ENCODE measurements around the gene PAPOLG.
A peak's percentile ranks its signal among the peaks of the same experiment; 100 is the strongest.
"Not testable (repeated sequence)": the region's sequence is repeated elsewhere in the genome, so short reads cannot be mapped to it uniquely, and the experiment has no call there.

PAPOLG gene

DNA sequence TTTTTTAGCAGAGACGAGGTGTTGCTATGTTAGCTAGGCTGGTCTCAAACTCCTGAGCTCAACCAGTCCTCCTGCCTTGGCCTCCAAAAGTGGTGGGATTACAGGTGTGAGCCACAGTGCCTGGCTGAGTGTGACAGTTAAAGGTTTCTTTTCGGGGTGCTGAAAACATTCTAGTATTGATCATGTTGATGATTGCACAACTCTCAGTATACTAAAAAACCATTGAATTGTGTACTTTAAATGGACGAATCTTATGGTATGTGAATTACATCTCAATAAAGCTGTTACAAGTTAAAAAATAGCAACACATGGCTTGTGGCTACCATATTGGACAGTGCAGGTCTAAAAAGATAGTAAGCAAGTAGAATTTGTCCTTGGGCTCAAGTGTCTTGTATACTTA, 22.3 kb downstream of the PAPOLG start:
- DNase-seq = no peak

DNA sequence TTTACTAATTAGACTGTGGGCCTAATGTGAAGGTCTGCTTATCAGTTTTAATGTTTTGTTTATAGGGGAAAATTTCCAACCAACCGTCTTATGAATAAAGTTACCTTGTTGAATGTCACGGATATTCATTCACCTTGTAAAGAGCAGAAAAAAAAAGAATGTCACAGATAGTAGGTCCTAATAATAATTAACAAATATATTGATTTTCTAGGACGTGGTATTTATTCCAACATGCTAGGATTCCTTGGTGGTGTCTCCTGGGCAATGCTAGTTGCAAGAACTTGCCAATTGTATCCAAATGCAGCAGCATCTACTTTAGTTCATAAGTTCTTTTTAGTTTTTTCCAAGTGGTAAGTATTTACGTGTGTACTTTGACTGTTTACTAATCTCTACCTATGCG, 23.4 kb downstream of the PAPOLG start:
- DNase-seq = no peak

DNA sequence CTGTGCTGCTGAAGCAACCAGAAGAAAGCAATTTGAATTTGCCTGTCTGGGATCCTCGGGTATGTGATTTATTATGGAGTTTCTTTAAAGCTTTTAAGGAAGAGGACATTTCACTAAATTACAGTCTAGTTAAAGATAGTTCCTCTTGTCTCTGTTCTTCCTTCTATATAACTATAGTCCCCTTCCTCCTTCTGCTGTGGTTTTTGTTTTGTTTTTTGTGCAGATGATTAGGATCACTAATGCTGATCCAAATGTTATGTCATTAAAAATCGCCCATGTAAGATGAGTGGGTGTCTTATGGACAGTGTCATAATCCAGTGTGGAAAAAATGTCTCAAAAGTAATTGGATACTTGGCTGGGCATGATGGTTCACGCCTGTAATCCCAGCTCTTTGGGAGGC, 24.7 kb downstream of the PAPOLG start:
- no peak for DNase-seq

DNA sequence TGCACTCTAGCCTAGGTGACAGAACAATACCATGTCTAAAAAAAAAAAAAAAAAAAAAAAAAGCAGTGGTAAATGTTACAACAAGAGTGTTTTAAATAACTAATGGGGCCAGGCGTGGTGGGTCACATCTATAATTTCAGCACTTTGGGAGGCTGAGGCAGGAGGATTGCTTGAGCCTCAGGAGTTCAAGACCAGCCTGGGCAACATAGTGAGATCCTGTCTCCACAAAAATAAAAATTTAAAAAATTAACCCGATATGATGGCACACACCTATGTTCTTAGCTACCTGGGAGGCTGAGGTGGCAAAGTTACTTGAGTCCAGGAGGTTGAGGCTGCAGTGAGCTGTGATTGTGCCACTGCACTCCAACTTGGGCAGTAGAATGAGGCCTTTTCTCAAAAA, 37.1 kb downstream of the PAPOLG start:
- no peak for DNase-seq

DNA sequence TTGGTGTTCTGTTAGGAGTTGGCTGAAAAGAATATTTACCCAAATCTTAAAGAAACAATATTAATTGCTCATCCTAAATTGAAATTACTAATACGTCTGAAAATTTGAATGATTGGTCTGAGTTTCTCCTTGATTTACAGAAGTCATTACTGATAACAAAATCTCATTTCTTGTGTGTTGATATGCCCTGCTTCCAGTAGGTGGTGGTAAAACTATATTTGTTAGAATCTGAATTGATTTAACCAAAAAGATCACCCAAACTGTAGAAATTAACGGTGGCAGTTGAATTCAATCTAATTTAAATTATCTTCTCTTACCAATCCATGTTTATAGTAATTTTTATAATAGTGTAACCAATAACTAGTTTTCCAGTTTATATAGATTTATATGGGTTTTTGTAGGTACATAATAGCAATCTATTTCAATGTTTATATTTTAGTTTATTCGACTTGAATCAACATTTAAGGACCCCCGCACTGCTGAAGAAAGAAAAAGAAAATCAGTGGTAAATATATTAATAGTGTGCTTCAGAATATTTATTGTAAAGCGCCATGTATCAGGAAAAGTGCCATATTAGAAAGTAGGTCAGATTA, 38.3 kb downstream of the PAPOLG start:
- DNase-seq = no peak

DNA sequence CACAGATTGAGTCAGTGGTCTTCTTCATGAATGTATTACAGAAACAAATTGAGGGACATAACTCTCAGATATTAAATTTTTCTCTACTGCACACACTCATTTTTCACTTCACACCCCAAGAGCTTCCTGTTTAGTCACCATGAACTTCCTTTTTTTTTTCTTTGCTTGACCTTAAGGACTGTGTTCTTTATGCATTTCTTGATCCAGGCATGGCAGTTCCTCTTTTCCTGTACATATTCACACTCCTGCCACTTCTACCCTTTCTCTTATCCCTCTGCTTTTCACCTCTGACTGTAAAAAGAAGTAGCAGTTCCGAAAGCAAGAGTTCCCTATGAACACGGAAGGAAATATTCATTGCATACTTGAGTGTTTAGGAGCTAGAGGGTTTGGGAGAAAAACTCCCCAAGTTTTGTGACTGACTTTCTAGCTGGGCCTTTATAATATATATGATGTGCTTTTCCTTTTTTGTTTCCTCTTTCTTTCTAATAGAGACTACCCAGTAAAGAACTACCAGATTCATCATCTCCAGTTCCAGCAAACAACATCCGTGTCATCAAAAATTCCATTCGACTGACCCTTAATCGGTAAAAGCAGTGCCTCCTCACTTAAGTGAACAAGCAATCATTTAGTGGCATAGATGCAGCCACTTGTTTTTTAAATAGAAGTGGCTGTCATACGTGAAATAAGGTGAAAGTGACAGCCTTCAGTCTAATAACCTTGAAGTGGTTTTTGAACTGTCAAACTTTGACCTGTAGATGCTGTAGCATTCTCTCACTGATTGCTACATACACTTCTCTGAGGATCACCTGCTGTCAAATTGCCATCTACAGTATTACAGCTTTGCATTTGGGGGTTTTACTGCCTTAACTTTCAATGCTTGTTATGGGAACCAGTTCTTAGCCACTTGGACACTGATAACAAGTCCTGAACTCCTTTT, 40.8 kb downstream of the PAPOLG start:
- no peak for DNase-seq

DNA sequence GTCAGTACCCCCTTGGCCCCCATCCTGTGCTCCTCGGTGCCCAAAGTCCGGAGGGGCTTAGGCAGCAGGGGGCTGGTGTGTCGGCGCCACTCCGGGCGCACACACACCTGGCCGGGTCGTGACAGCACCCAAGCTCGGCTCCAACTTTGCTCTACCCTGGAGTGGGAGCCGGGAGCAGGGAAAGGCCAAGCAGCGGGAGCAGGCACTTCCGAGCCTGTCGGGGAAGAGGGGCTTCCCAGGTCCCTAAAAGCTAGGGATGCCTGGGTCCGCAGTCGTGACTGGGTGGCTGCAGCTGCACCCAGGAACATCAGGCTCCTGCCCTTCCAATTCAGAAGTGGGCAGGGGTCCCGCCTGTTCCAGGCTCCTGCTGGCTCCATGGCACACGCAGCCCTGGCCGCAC, 48.4 kb downstream of the PAPOLG start:
- DNase-seq = no peak

DNA sequence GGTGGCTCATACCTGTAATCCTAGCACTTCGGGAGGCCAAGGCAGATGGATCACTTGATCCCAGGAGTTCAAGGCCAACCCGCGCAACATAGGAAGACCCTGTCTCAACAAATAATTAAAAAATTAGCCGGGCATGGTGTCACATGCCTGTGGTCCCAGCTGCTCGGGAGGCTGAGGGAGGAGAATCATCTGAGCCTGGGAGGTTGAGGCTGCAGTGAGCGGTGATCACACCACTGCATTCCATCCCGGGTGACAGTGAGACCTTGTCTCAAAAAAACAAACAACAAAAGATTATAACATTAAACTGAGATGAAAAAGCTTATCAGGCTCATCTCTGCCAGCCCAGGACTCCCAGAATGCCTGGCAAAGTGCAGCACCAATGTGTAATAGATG, 50.5 kb downstream of the PAPOLG start:
- no peak for DNase-seq

DNA sequence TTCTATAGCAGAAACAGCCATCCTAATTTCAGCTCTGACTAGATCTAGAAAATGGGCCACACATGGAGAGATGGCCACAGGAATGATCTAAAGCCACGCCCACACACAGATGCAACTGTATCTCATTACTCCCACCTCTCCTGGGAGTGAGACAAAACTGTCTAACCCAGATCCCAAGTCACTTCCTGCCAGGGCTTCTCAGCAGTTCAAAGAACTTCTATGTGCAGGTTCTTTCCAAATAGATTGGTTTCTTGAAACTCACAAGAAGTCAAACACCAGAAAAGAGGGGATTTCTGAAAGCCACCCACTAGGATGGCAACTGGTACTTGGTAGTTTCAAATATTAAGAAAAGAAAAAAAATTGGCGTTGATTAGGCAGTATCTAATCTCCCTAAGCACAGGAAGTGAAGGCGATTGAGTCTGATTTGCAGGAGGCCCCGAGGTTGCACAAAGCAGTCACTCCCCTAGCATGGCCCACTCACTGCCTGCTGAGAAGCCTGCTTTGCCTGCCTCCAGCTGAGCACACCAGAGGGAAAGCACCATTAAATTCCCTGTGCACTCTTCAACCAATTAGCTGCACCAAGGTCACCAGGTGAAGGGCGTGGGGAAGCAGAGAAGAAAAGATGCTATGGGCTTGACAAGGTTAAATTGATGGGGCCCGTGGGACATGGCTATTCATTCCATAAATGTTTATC, 51.1 kb downstream of the PAPOLG start:
- peak; percentile 75 for DNase-seq

DNA sequence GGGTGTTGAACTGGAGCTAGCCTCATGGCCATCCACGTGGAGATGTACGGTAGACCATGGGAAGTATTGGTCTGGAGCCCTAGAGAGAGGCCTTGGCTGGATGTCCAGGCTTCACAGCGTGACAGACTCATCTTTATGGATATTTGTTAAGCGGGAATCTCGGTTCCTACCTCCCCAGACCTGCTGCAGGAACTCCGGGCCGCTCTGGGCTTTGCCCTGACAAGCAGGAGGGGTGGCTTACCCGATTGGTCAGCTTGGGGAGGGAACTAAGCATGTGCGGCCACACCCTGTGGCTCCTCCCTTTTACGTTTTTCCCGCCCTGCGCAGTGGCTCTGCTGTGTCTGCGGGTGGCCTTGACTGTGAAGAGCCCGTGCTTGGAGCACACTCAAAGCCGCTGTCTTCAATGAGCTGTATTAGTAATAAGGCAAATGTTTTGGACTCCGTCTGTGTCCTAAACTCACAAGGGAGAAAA, 52.3 kb downstream of the PAPOLG start:
- peak; percentile 17 for DNase-seq

DNA sequence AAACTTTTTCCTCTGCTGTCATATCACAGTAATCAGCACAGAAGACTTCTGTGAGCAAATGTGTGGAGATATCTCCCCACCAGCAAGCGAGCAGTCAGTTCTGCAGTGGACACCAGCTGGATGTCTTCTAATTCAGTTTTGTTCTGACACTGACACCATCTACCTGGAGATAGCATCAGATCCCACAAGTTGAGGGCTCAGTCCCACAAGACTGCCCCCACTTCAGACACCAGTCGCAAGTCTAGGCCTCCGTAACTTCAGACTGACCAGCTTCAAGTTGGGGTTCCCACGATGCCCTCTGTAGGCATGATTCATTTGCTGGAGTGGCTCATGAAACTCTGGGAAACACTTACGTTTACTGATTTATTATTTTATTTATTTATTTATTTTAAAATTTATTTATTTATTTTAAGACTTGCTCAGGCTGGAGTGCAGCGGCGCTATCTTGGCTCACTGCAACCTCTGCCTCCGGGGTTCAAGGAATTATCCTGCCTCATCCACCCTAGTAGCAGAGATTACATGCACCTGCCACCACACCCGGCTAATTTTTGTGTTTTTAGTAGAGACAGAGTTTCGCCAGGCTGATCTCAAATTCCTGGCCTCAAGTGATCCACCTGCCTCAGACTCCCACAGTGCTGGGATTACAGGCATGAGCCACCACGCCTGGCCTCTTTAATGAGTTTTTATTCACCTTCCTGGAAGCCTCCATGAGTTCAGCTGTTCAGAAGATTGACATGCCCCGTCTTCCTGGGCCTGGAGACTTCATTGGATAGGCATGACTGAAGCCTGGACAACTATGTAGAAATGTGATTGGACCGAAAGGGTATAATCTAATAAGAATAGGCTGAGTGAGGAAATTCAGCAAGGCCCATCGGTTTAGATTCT, 55.7 kb downstream of the PAPOLG start:
- no peak for DNase-seq

DNA sequence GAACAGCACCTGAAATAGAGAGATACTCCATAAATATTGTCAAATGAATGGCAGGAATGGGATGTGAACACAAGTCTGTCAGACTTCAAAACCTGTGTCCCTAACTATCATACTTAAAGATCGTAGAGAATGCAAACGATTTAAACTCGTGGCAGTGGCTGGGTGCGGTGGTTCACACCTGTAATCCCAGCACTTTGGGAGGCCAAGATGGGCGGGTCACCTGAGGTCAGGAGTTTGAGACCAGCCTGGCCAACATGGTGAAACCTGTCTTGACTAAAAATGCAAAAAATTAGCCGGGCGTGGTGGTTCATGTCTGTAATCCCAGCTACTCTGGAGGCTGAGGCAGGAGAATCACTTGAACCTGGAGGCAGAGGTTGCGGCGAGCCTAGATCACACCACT, 61.1 kb downstream of the PAPOLG start:
- not testable (repeated sequence) for DNase-seq

DNA sequence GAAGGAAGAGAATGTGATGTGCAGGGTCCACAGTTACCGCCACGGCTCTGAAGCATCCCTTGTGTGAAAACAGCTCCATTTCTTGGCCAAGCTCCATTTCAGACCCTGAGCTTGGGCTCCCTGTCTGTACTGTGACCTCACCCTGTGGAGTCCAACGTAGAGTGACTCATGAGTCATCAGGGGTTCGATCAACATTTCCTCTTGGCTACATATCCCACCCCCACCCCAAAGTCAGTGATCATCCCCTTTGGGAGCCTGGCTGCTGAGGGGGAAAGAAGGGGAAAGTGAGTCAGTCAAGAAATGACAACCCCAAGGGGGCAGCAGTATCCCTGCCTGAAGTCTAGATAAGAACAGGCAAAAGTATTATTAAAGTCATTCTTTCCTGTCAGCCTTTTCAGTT, 62.2 kb downstream of the PAPOLG start:
- peak; percentile 73 for DNase-seq

DNA sequence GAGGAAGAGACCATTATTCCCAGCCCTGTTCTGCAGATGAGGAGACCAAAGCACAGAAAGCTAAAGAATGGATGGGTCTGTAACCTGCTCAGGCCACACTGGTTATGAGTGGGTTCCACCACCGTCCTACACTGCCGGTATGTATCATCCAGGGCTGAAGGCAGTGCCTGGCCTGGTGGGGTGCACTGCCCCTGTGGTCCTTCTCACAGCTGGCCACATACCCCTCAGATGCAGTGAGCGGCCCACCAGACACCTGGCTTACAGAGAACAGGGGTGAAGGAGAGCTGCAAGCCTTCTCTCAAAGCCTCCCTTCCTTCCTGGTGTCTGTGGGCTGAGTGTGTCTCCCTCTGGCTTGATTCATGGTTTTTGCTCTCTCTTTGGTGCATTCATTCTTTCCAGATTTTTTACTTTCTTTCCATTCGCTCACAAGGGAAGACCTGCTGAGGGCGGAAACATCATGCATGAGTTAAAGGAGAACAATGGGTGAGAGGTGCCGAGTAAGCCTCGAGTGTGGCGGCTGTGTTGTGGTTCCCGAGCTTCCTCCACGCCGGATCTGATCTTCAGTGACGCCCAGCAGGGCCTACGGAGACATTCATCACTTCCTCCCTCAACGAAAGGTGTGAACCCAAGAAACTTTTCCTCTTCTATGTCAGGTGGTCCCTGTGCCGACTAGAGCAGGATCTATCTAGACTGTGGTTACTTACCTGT, 63.2 kb downstream of the PAPOLG start:
- peak; percentile 89 for DNase-seq

DNA sequence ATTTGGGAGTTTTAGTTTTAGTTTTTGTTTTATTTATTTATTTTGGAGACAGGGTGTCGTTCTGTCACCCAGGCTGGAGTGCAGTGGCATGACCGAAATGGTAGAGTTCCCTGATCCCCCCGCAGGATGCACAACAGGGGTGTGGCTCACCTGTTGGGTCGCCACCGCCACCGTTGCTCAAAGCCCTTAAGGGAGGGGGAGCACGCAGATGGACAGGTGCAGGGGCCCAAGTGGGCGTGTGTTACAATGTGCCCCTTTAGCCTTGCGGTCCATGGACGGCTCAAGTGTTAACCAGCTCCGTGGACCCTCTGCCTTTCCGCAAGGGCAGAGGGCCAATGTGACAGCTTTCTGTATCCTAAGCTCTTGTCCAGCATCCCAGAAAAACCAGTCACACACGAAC, 63.9 kb downstream of the PAPOLG start:
- DNase-seq = no peak

DNA sequence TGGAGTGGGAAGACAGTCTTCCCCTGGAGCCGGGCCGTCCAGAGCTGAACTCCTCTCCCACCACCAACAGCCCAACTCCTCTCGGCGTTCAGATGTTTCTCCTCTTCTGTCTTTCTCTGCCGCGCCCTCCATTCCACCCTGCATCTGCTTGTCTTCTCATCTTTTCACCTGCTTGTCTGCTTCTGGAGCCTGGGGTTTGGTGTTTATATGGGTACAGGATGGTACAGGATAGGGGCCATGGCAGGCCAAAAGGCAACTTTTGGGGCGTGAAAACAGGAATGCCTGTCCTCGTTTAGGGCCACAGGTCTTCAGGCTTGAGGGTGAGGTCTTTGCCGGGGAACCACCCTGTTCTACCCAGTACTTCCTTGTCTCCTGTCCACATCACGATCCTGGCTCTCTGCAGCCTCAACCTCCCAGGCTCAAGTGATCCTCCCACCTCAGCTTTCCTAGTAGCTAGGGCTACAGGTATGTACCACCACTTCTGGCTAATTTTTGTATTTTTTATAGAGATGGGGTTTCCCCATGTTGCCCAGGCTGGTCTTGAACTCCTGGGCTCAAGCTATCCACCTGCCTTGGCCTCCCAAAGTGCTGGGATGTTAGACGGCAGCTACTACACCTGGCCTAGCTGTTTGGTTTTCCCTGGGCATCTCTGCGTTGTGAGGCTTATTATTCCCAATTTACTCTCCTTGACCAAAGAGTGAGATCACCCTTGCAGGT, 64.5 kb downstream of the PAPOLG start:
- no peak for DNase-seq

DNA sequence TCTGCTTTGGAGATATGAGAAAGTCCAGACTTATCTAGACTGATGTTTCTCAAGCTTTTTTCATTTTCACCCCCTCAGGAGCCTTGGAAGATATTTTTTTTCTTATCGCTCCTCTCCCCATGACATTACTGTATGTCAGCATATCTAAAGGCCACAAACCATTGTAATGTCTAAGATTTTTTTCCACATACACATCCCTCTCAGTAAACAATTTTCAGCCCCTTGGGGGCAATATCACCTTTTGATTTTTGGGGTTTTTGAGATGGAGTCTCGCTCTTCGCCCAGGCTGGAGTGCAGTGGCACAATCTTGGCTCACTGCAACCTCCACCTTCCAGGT, 65.0 kb downstream of the PAPOLG start:
- DNase-seq = no peak

DNA sequence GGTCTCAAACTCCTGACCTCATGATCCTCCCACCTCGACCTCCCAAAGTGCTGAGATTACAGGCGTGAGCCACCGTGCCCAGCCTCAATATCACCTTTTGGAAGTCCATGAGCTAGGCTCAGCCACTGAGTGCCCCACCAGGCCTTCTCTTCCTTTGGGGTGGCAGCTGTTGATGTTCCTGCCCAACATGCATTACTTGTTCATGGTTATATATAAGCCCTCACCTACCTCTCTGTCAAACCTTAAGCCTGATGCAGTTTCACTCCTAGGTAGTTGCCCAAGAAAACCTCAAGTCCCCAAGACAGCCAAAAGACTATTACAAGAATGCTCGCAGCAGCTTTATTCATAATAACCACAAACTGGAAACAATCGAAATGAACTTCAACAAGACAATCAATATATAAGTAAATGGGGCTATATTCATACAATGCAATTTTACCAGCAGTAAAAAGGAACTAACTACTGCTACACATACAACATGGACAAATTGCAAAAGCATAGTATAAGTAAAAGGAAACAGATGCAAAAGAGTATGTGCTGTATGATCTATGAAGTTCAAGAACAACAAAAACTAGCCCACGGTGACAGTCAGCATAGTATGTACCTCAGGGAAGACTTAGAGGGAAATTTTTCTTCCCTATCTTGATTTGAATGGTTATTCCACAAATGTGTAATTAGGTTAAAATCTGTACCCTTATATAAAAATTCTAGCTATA, 65.7 kb downstream of the PAPOLG start:
- no peak for DNase-seq

DNA sequence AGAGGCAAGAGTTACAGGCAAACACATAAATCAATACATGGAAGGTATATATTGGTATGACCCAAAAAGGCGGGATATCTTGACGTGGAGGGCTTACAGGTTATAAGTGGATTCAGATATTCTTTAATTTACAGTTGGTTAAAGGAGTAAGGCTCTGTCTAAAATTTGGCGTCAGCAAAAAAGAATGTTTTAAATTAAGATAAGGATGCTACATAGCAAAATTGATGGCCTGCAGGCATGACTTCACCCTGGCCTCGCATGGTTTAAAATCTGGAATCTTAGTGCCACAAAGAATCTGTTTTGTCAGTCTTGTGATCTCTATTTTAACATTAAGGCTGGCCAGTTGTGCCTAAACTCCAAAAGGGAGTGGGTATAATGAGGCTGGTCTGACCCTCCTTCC, 66.9 kb downstream of the PAPOLG start:
- no peak for DNase-seq

DNA sequence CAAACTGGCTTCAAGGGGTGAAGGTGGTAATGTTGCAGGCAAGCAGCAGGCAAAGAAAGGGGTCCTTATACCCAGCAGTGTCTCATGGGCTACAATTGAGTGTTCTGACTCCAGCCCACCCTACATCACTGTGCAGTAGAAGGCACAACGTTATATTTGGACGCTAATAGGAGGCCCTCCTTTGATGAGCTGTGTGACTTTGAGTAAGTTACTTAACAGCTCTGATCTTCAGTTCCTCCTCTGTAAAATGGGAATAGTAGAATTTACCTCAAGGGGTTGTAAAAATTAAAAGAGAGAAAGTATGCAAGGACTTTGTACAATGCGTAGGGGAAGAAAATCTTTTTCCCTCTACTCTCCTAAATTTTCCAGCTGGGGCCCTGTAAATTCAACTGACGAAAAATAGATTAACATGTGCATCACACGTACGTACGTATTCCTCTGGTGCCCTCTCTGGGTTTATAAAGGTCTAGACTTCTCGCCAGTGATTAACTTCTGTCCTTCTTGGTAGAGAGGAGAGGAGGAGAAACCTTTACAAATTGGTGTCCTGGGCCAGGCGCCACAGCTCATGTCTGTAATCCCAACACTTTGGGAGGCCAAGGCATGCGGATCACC, 67.7 kb downstream of the PAPOLG start:
- no peak for DNase-seq

Data from activated CD4-positive, alpha-beta T cell treated with anti-CD3 and anti-CD28 coated beads for 48 hours (primary cell).